Measurements from ENCODE around the gene APLP2.

Gene APLP2

GRCh38 chr11:130164221-130164570 lies 94.5 kb downstream of the APLP2 start:
- no peak for TF ChIP-seq POLR2A (IDR thresholded peaks at IDR 0.05; ENCODE audit: extremely low read depth, insufficient read length)
- TF ChIP-seq, protein P1, sequence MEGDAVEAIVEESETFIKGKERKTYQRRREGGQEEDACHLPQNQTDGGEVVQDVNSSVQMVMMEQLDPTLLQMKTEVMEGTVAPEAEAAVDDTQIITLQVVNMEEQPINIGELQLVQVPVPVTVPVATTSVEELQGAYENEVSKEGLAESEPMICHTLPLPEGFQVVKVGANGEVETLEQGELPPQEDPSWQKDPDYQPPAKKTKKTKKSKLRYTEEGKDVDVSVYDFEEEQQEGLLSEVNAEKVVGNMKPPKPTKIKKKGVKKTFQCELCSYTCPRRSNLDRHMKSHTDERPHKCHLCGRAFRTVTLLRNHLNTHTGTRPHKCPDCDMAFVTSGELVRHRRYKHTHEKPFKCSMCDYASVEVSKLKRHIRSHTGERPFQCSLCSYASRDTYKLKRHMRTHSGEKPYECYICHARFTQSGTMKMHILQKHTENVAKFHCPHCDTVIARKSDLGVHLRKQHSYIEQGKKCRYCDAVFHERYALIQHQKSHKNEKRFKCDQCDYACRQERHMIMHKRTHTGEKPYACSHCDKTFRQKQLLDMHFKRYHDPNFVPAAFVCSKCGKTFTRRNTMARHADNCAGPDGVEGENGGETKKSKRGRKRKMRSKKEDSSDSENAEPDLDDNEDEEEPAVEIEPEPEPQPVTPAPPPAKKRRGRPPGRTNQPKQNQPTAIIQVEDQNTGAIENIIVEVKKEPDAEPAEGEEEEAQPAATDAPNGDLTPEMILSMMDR (IDR thresholded peaks at IDR 0.05; ENCODE audit: low read depth, low read length) = no peak
- no peak for TF ChIP-seq MYC (IDR thresholded peaks at IDR 0.05; ENCODE audit: low read depth, low read length)
- DNase-seq (ENCODE audit: low read depth) = no peak
- no peak overlapping the region for H3K4me3 ChIP-seq (ENCODE audit: low read depth, low read length)

GRCh38 chr11:130165601-130166456 lies 96.1 kb downstream of the APLP2 start:
- H3K4me3 ChIP-seq (ENCODE audit: low read depth, low read length) = no peak overlapping the region
- peak; percentile 77 for DNase-seq (ENCODE audit: low read depth)
- 0 out of 2 replicates have a peak, but pooled peaks have one; percentile 14 for TF ChIP-seq MAX (IDR thresholded peaks at IDR 0.05; ENCODE audit: low read depth, low read length)
- TF ChIP-seq, protein P1 (IDR thresholded peaks at IDR 0.05; ENCODE audit: low read depth, low read length) = no peak
- TF ChIP-seq POLR2A (IDR thresholded peaks at IDR 0.05; ENCODE audit: extremely low read depth, insufficient read length) = no peak

GRCh38 chr11:130166457-130166784 lies 96.7 kb downstream of the APLP2 start:
- H3K4me3 ChIP-seq (ENCODE audit: low read depth, low read length) = no peak overlapping the region
- no peak for TF ChIP-seq POLR2A (IDR thresholded peaks at IDR 0.05; ENCODE audit: extremely low read depth, insufficient read length)
- TF ChIP-seq, protein P1 (IDR thresholded peaks at IDR 0.05; ENCODE audit: low read depth, low read length) = no peak
- TF ChIP-seq MAX (IDR thresholded peaks at IDR 0.05; ENCODE audit: low read depth, low read length) = no peak
- TF ChIP-seq MYC (IDR thresholded peaks at IDR 0.05; ENCODE audit: low read depth, low read length) = no peak
- DNase-seq (ENCODE audit: low read depth) = peak; percentile 57

DNA sequence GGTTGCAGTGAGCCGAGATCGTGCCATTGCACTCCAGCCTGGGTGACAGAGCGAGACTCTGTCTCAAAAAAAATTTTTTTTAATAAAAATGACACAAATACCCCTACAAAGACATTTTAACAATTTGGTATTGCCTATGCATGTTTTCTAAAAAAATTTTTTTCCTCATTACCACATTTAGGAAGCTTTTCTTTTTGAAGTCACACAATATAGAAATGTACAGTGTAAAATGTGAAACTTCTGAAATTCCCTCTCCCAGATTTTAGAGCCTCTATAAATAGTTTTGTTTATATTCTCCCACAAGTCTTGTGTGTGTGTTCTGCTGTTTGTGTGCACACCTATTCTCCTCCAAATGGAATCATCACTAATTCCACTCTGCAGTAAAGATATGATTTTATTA lies 97.5 kb downstream of the APLP2 start:
- TF ChIP-seq POLR2A (IDR thresholded peaks at IDR 0.05; ENCODE audit: extremely low read depth, insufficient read length) (no peak), MYC (IDR thresholded peaks at IDR 0.05; ENCODE audit: low read depth, low read length) (no peak), MAX (IDR thresholded peaks at IDR 0.05; ENCODE audit: low read depth, low read length) (no peak)
- TF ChIP-seq, protein P1 (IDR thresholded peaks at IDR 0.05; ENCODE audit: low read depth, low read length) = no peak
- no peak overlapping the region for H3K4me3 ChIP-seq (ENCODE audit: low read depth, low read length)
- no peak for DNase-seq (ENCODE audit: low read depth)

DNA sequence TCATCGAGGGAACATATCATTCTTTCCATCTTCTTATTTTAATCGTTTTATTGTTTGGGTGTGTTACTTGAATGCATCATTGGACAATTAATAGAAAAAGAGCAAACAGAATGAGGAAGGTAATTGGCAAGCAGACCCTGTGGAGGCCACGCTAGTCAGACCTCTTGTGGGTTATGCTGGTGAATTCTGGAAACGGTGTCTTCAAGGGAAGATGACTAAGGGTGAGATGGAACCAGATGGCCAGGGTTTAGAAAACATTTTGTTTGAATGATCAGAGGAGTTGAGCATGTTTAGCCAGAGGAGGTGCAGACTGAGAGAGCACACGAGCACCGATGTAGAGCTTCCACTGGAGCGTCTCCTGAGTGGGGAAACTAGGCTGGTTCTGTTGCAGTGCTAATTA lies 98.4 kb downstream of the APLP2 start:
- TF ChIP-seq MYC (IDR thresholded peaks at IDR 0.05; ENCODE audit: low read depth, low read length) (no peak), POLR2A (IDR thresholded peaks at IDR 0.05; ENCODE audit: extremely low read depth, insufficient read length) (no peak), MAX (IDR thresholded peaks at IDR 0.05; ENCODE audit: low read depth, low read length) (no peak)
- TF ChIP-seq, protein P1 (IDR thresholded peaks at IDR 0.05; ENCODE audit: low read depth, low read length) = no peak
- H3K4me3 ChIP-seq (ENCODE audit: low read depth, low read length) = no peak overlapping the region
- DNase-seq (ENCODE audit: low read depth) = no peak
